ENCODE measurements around the gene SAE1. TPM values are rescaled to one million over a fixed set of nuclear protein-coding genes. Genes with fewer than 3 reads are reported as not detected.

The SAE1 gene
- total RNA-seq, 4 donors from 2014 or later, result 27.3 to 85.4 (median 51.8) TPM

- no peak for DNase-seq
- H3K27ac ChIP-seq, result peak overlapping the region in 1 of 4 donors; percentile 9
- peaks cover 27 to 50% (median 35%) of the 10 kb centered on the region in 4 donors for H3K4me1 ChIP-seq
- intact Hi-C loops (cut with DNase I; ENCODE audit: low total_unique reads), result loop anchor here (10.0 kb wide), 1 partner anchor 268 kb away; no protein-coding TSS in a partner anchor
- WGBS, 2 donors (ENCODE audit: low coverage in 1 of 2), result 65 to 71% methylated on average over 4 to 9 of the region's 9 CpGs
- H3K9me3 ChIP-seq, result no peaks in the 10 kb centered on the region
- no peak overlapping the region for H3K4me3 ChIP-seq
- in situ Hi-C loops (cut with MboI; ENCODE audit: low pct_ligation_motif_present in 1 of 4, low pct_unique_long_range_greater_than_20kb in 1 of 4, low sequenced_read_pairs in 3 of 4), result no loop called here
- H3K36me3 ChIP-seq, result peaks cover 0 to 3% (median 0%) of the 10 kb centered on the region in 4 donors
- H3K27me3 ChIP-seq, result no peaks in the 10 kb centered on the region
- TF ChIP-seq POLR2A (IDR thresholded peaks at IDR 0.05) (no peak), EP300 (IDR thresholded peaks at IDR 0.05; ENCODE audit: low read depth) (no peak), CTCF (IDR thresholded peaks at IDR 0.05) (no peak), POLR2AphosphoS5 (IDR thresholded peaks at IDR 0.05) (no peak)
Observed at GRCh38 chr19:47102346-47103060, 28.1 kb upstream of the SAE1 start.

- H3K27ac ChIP-seq, result peak overlapping the region in 1 of 4 donors; percentile 5
Observed at GRCh38 chr19:47104680-47105079, 26.0 kb upstream of the SAE1 start.

GRCh38 chr19:47105874-47106273 lies 24.8 kb upstream of the SAE1 start:
- peaks cover 0 to 3% (median 0%) of the 10 kb centered on the region in 4 donors for H3K36me3 ChIP-seq
- DNase-seq, result no peak
- no peak overlapping the region for H3K4me3 ChIP-seq
- intact Hi-C loops (cut with DNase I; ENCODE audit: low total_unique reads), result loop anchor here (10.0 kb wide), 1 partner anchor 271 kb away; no protein-coding TSS in a partner anchor
- H3K9me3 ChIP-seq, result no peaks in the 10 kb centered on the region
- peaks cover 30 to 62% (median 47%) of the 10 kb centered on the region in 4 donors for H3K4me1 ChIP-seq
- in situ Hi-C loops (cut with MboI; ENCODE audit: low pct_ligation_motif_present in 1 of 4, low pct_unique_long_range_greater_than_20kb in 1 of 4, low sequenced_read_pairs in 3 of 4), result no loop called here
- H3K27me3 ChIP-seq, result no peaks in the 10 kb centered on the region
- H3K27ac ChIP-seq, result peak overlapping the region; percentile 97 to 100 (median 100)
- 41% methylated on average over 2 of the region's 2 CpGs; no CpG with 5 or more reads in 1 of the 2 donors for WGBS, 2 donors (ENCODE audit: low coverage in 1 of 2)
- TF ChIP-seq POLR2A (IDR thresholded peaks at IDR 0.05) (no peak), CTCF (IDR thresholded peaks at IDR 0.05) (no peak), EP300 (IDR thresholded peaks at IDR 0.05; ENCODE audit: low read depth) (no peak)

More at GRCh38 chr19:47104680-47105079, 26.0 kb upstream of the SAE1 start:
- H3K27me3 ChIP-seq, result no peaks in the 10 kb centered on the region
- peaks cover 0 to 3% (median 0%) of the 10 kb centered on the region in 4 donors for H3K36me3 ChIP-seq
- H3K9me3 ChIP-seq, result no peaks in the 10 kb centered on the region
- TF ChIP-seq POLR2A (IDR thresholded peaks at IDR 0.05) (no peak), POLR2AphosphoS5 (IDR thresholded peaks at IDR 0.05) (no peak), CTCF (IDR thresholded peaks at IDR 0.05) (no peak), EP300 (IDR thresholded peaks at IDR 0.05; ENCODE audit: low read depth) (no peak)
- H3K4me3 ChIP-seq, result no peak overlapping the region
- intact Hi-C loops (cut with DNase I; ENCODE audit: low total_unique reads), result loop anchor here (10.0 kb wide), 1 partner anchor 270 kb away; no protein-coding TSS in a partner anchor
- in situ Hi-C loops (cut with MboI; ENCODE audit: low pct_ligation_motif_present in 1 of 4, low pct_unique_long_range_greater_than_20kb in 1 of 4, low sequenced_read_pairs in 3 of 4), result no loop called here
- peaks cover 24 to 54% (median 41%) of the 10 kb centered on the region in 4 donors for H3K4me1 ChIP-seq
- WGBS, 2 donors (ENCODE audit: low coverage in 1 of 2), result 91 to 93% methylated on average over 6 to 9 of the region's 9 CpGs
- no peak for DNase-seq

DNA sequence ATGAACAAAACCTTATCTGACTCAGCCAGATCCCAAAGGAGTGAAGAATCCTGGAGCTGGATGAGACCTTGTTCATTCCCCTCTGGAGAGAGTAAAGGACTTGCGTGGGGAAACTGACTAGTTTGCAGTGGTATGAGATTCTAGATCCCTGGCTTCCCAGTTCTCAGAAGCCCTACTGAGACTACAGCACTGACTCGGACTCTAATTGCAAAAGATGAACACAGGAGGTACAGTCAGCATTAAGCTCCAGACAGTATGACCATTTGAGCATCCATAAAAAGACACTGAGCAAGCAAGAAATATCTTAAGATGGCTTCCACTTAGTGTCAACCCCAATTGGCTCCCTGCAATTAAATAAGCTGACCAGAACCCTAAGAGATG lies 23.8 kb upstream of the SAE1 start:
- no peak for TF ChIP-seq POLR2AphosphoS5 (IDR thresholded peaks at IDR 0.05)
- no peak for TF ChIP-seq POLR2A (IDR thresholded peaks at IDR 0.05)
- TF ChIP-seq EP300 (IDR thresholded peaks at IDR 0.05; ENCODE audit: low read depth), result no peak
- TF ChIP-seq CTCF (IDR thresholded peaks at IDR 0.05), result no peak
- in situ Hi-C loops (cut with MboI; ENCODE audit: low pct_ligation_motif_present in 1 of 4, low pct_unique_long_range_greater_than_20kb in 1 of 4, low sequenced_read_pairs in 3 of 4), result no loop called here
- intact Hi-C loops (cut with DNase I; ENCODE audit: low total_unique reads), result loop anchor here (10.0 kb wide), 1 partner anchor 272 kb away; no protein-coding TSS in a partner anchor
- 80 to 85% methylated on average over 1 to 2 of the region's 2 CpGs for WGBS, 2 donors (ENCODE audit: low coverage in 1 of 2)
- Histone ChIP-seq H3K27ac (peak overlapping the region; percentile 97 to 100 (median 100)), H3K4me3 (no peak overlapping the region), H3K36me3 (peaks cover 0 to 3% (median 0%) of the 10 kb centered on the region in 4 donors), H3K27me3 (no peaks in the 10 kb centered on the region), H3K9me3 (no peaks in the 10 kb centered on the region), H3K4me1 (peaks cover 30 to 62% (median 47%) of the 10 kb centered on the region in 4 donors)
- no peak for DNase-seq
